ENCODE results near the gene SLC9C1.

- no peak for TF ChIP-seq RFX5 (IDR thresholded peaks at IDR 0.05; ENCODE audit: low read depth, low read length)
- TF ChIP-seq CTCF (conservative IDR thresholded peaks at IDR 0.05; ENCODE audit: low read depth, low read length) = no peak
- TF ChIP-seq POLR2A (IDR thresholded peaks at IDR 0.05; ENCODE audit: low read depth, low read length) = no peak
- TF ChIP-seq MXI1 (IDR thresholded peaks at IDR 0.05; ENCODE audit: borderline replicate concordance, low read depth, low read length) = no peak
- no peak for TF ChIP-seq RCOR1 (IDR thresholded peaks at IDR 0.05; ENCODE audit: insufficient replicate concordance, low read length)
- TF ChIP-seq RAD21 (IDR thresholded peaks at IDR 0.05; ENCODE audit: low read length) = no peak
- TF ChIP-seq ELK1 (IDR thresholded peaks at IDR 0.05; ENCODE audit: borderline replicate concordance, low read depth, low read length) = no peak
- no peak for TF ChIP-seq CEBPB (IDR thresholded peaks at IDR 0.05; ENCODE audit: low read depth, low read length)
- TF ChIP-seq MAZ (IDR thresholded peaks at IDR 0.05; ENCODE audit: borderline replicate concordance, low read depth, low read length) = no peak
- TF ChIP-seq SMC3 (IDR thresholded peaks at IDR 0.05; ENCODE audit: low read depth, low read length) = no peak
- TF ChIP-seq USF2 (IDR thresholded peaks at IDR 0.05; ENCODE audit: low read depth, low read length) = no peak
- TF ChIP-seq NFE2L2 (IDR thresholded peaks at IDR 0.05; ENCODE audit: low read depth, low read length) = no peak
Measured at GRCh38 chr3:112306825-112307224, 12.8 kb upstream of the SLC9C1 start.

All from IMR-90 (cell line).